HepG2 (cell line): ENCODE results near the gene INF2. TPM values are rescaled to one million over a fixed set of nuclear protein-coding genes. Genes with fewer than 3 reads are reported as not detected.

Experiments
- CEBPG ChIP-seq: IDR thresholded peaks from 2 replicates; pipeline ENCODE4 v1.6.1; 2016
- DNMT3B ChIP-seq: conservative IDR thresholded peaks from 2 replicates; pipeline ENCODE4 v1.6.1; 2016; ENCODE audit warnings: missing biosample characterization, control low read depth
- EEA1 ChIP-seq: sonication (generic); formaldehyde crosslinking; IDR thresholded peaks from 2 replicates; pipeline ENCODE4 v1.5.1; 2020; ENCODE audit warnings: mild to moderate bottlenecking, missing genetic modification reagents, borderline replicate concordance
- FIP1L1 ChIP-seq: fragments of 200-400 bp; formaldehyde crosslinking; IDR thresholded peaks from 2 replicates; pipeline ENCODE4 v1.6.1; 2018; ENCODE audit warnings: low read depth, mild to moderate bottlenecking, low read length, moderate library complexity, borderline replicate concordance; ENCODE audit not compliant: insufficient read depth
- HNRNPH1 ChIP-seq: fragments of 200-400 bp; formaldehyde crosslinking; optimal IDR thresholded peaks from 2 replicates; pipeline ENCODE3; 2017; ENCODE audit warnings: mild to moderate bottlenecking, low read depth, low read length
- MIER3 ChIP-seq: IDR thresholded peaks from 2 replicates; pipeline ENCODE4 v1.6.1; 2016; ENCODE audit warnings: missing compliant biosample characterization, borderline replicate concordance
- MLLT10 ChIP-seq: sonication (generic); formaldehyde crosslinking; IDR thresholded peaks from 2 replicates; pipeline ENCODE4 v1.4.0; 2020; ENCODE audit warnings: missing genetic modification reagents
- NR2F1 ChIP-seq, 2 experiments: fragments of 450-650 bp in 1 of 2; formaldehyde crosslinking in 1 of 2; IDR thresholded peaks; 2 replicates each; pipeline versions ENCODE4 v1.5.0 to v1.6.1; 2016 to 2020; ENCODE audit warnings: mild to moderate bottlenecking in 1 of 2, missing compliant biosample characterization in 1 of 2, missing genetic modification reagents in 1 of 2, moderate library complexity in 1 of 2
- NR3C1 ChIP-seq: sonication (generic); formaldehyde crosslinking; IDR thresholded peaks from 2 replicates; pipeline ENCODE4 v1.4.0; 2020; ENCODE audit warnings: missing genetic modification reagents
- PHF20 ChIP-seq: sonication (generic); formaldehyde crosslinking; IDR thresholded peaks from 2 replicates; pipeline ENCODE4 v1.5.0; 2020; ENCODE audit warnings: mild to moderate bottlenecking, missing genetic modification reagents
- SALL2 ChIP-seq: sonication (generic); formaldehyde crosslinking; IDR thresholded peaks from 2 replicates; pipeline ENCODE4 v1.8.1; 2023; ENCODE audit warnings: mild to moderate bottlenecking, missing genetic modification reagents, inconsistent platforms
- SMAD1 ChIP-seq: sonication (generic); formaldehyde crosslinking; IDR thresholded peaks from 2 replicates; pipeline ENCODE4 v1.4.0; 2020; ENCODE audit warnings: missing genetic modification reagents, low read depth, mild to moderate bottlenecking, borderline replicate concordance
- SRF ChIP-seq: IDR thresholded peaks from 2 replicates; pipeline ENCODE4 v1.6.1; 2011; ENCODE audit warnings: mild to moderate bottlenecking, low read depth, low read length, moderate library complexity
- SRSF1 ChIP-seq: fragments of 200-400 bp; formaldehyde crosslinking; optimal IDR thresholded peaks from 2 replicates; pipeline ENCODE3; 2017; ENCODE audit warnings: mild to moderate bottlenecking, low read depth, low read length, moderate library complexity
- STAG1 ChIP-seq: sonication (generic); formaldehyde crosslinking; IDR thresholded peaks from 2 replicates; pipeline ENCODE4 v1.4.0; 2020; ENCODE audit warnings: missing genetic modification reagents
- ZFP36 ChIP-seq: fragments of 150-350 bp; IDR thresholded peaks from 2 replicates; pipeline ENCODE4 v1.6.1; 2018; ENCODE audit warnings: borderline replicate concordance, low read length, low read depth; ENCODE audit not compliant: partially characterized antibody
- ZNF580 ChIP-seq: IDR thresholded peaks from 2 replicates; pipeline ENCODE4 v1.6.1; 2016; ENCODE audit warnings: low read depth, borderline replicate concordance
- ZNF615 ChIP-seq: sonication (generic); formaldehyde crosslinking; IDR thresholded peaks from 2 replicates; pipeline ENCODE4 v1.5.0; 2020; ENCODE audit warnings: mild to moderate bottlenecking, missing genetic modification reagents, borderline replicate concordance
- ZNF772 ChIP-seq: sonication (generic); formaldehyde crosslinking; IDR thresholded peaks from 2 replicates; pipeline ENCODE4 v1.5.0; 2020; ENCODE audit warnings: mild to moderate bottlenecking, missing genetic modification reagents
- polyA plus RNA-seq, 8 experiments: library from polyadenylated mRNA; depleted of rRNA in 3 of 8; stranded (reverse) in 7 of 8; unstranded in 1 of 8; fragments of >200 nt; fragmentation: Illumina TruSeq in 4 of 8; extraction: Trizol in 4 of 8; gene quantifications; 2 replicates each; pipeline versions ENCODE4 v1.2.1 to v1.2.3, GENCODE V29; 2011 to 2016; ENCODE audit warnings: low read depth in 4 of 8, missing spikeins in 1 of 8, mixed read lengths in 1 of 8; ENCODE audit not compliant: insufficient read depth in 1 of 8
- total RNA-seq, 5 experiments: library from RNA; depleted of rRNA; stranded (reverse); fragments of >200 nt; fragmentation: Illumina TruSeq; extraction: Trizol; gene quantifications; 2 replicates each; pipeline ENCODE4 v1.2.3, GENCODE V29; 2016; ENCODE audit warnings: low read depth in 1 of 5
- TF ChIP-seq, protein P1 (sequence below): sonication (generic); formaldehyde crosslinking; IDR thresholded peaks from 2 replicates; pipeline ENCODE4 v1.8.1; 2023; ENCODE audit warnings: missing genetic modification reagents, inconsistent platforms, borderline replicate concordance

INF2 gene
- total and polyA plus RNA-seq, 2 of the 13 experiments (the other 11 are each of a cell fraction or from before 2014, with no cell fraction given): 16.4 to 26.4 TPM

GRCh38 chr14:104734991-104735779, 45.8 kb downstream of the INF2 start (continued):
- peak; percentile 59 to 68; a peak in 2 of 4 replicates for TF ChIP-seq NR2F1 (CRISPR knock-in tag; IDR thresholded peaks at IDR 0.05)
- no peak for TF ChIP-seq ZFP36
- peak; percentile 70 for TF ChIP-seq CEBPG (CRISPR knock-in tag)
- no peak; the same call in 1 of the 2 replicates for TF ChIP-seq PHF20 (CRISPR knock-in tag)
- TF ChIP-seq NR3C1 (CRISPR knock-in tag): no peak
- TF ChIP-seq, protein P1, sequence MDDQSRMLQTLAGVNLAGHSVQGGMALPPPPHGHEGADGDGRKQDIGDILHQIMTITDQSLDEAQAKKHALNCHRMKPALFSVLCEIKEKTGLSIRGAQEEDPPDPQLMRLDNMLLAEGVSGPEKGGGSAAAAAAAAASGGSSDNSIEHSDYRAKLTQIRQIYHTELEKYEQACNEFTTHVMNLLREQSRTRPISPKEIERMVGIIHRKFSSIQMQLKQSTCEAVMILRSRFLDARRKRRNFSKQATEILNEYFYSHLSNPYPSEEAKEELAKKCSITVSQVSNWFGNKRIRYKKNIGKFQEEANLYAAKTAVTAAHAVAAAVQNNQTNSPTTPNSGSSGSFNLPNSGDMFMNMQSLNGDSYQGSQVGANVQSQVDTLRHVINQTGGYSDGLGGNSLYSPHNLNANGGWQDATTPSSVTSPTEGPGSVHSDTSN (CRISPR knock-in tag): no peak
- TF ChIP-seq ZNF772: peak; percentile 22; the same call in 1 of the 2 replicates
- no peak for TF ChIP-seq MLLT10 (CRISPR knock-in tag)
- peak; percentile 31; the same call in 1 of the 2 replicates for TF ChIP-seq MIER3 (CRISPR knock-in tag)
- no peak for TF ChIP-seq DNMT3B (CRISPR knock-in tag)
- TF ChIP-seq SRSF1: no peak
- no peak for TF ChIP-seq SALL2 (CRISPR knock-in tag)
- no peak for TF ChIP-seq HNRNPH1
- TF ChIP-seq STAG1: no peak
- peak; percentile 81; the same call in 1 of the 2 replicates for TF ChIP-seq ZNF580 (CRISPR knock-in tag)
- no peak for TF ChIP-seq SRF
- no peak for TF ChIP-seq ZNF615 (CRISPR knock-in tag)
- peak; percentile 76; the same call in 1 of the 2 replicates for TF ChIP-seq EEA1
- no peak for TF ChIP-seq FIP1L1
- TF ChIP-seq SMAD1 (CRISPR knock-in tag): peak; percentile 65; the same call in 1 of the 2 replicates
